Glomerular visceral epithelial cell (primary cell): Measurements from ENCODE around the gene NRN1.
"Not testable (repeated sequence)": the region's sequence is repeated elsewhere in the genome, so short reads cannot be mapped to it uniquely, and the experiment has no call there.

Experiments
- DNase-seq: peaks from one replicate; pipeline ENCODE4 v3.0.0-alpha.2; 2016; ENCODE audit errors: extremely low spot score

Gene NRN1, protein sequence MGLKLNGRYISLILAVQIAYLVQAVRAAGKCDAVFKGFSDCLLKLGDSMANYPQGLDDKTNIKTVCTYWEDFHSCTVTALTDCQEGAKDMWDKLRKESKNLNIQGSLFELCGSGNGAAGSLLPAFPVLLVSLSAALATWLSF

DNA sequence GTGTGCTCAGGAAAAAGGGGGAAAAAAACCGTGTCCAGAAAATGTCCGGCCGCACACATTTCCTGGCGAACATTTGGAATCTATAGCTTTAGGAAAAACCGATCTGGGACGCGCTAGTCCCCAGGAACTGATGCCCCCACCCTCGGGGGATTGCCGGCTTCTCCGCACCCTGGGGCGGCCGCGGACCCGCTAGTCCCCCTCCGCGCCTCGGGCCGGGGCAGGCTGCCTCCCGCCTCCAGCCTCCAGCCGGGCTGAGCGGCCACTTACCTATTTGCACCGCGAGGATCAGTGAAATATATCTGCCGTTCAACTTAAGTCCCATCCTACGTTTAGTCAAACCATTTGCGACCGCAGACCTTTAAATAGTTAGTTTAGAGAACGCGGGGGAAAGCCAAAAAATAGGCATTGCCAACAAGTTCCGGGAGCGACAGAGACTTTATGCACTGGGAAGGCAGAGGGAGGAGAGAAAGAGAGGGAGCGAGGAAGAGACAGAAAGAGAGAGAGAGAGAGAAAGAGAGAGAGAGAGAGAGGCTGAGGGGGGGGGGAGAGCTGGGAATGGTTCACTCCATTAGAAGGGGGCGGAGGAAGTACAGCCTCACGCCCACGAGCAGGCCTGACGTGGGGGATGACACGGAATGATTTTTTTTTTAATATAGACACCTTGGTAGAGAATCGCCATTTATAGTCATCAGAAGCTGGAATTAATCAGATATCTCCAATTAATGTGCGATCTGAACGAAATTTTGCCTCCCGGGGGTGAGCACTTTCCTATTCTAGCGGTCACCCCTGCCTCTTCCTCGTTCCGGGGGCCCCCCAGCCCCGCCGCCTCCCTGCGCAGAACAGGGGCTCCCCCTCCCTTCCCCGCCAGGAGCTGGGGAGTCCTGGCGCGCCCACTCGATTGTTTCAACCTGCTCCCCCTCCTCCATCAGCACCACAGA is at the start of gene NRN1:
Gene NRN1 (minus strand): TSS at position 498 of the 938 bp plus-strand sequence. CDS start 176 bp downstream, at position 322.
- DNase-seq, result peak; percentile 75

DNA sequence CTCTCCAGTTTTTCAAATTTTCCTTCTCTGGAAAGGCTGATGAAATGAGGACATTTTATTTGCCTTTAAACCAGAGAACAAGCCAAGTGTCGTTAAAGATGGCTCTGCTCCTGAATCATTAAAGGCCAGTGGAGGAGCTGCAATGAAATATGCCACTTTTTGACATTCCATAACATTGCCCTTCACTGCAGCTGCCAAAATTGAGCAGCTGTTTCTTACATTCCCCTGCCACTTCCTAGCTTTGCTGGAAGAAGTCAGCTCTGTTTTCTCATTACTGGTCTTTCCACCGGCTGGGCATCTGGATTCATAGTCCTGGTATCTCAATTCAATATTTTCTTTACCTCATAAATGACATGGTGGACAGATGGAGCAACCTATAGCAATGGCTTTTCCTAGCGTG is 45.5 kb upstream of the NRN1 start:
- no peak for DNase-seq

DNA sequence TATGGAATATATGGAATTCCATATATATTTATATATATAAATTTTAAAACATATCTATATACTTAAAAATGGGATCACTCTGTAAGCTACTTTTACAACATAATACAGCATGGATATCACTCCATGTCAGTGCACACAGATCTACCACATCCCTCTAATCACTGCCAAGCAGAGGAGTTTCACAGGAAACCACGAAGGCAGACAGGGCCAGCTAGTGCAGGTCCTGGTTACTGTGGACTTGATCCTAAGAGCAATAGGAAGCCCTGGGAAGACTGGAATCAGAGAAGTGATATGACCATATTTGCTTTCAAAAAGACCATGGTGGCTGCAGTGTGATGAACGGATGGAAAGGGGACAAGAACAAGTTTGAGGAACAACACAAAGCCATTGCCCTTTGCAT is 40.0 kb upstream of the NRN1 start:
- DNase-seq, result no peak

DNA sequence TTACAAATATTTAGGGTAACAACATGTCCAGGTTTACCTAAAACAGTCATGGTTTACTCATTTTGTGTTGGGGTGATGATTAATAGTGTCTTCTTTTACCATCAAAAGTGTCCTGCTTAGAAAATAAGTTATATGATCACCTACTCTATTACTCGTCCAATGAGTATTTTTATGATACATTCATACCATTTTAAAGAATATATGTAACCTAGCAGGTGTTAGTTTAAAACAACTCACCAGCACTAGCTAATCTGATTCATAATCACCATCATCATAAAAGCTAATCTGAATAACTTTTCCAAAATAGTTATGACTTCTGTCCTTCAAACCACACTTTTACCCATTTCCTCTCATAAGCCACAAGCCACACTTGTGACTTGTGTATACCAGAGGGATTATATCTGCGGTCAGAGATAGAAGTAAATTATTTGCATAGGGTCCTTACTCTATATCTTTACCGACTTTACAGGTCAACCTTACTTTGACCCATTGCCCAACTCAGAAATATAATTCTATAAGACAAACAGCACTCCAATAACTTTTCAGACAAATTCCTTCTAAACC is 33.3 kb upstream of the NRN1 start:
- DNase-seq, result no peak

DNA sequence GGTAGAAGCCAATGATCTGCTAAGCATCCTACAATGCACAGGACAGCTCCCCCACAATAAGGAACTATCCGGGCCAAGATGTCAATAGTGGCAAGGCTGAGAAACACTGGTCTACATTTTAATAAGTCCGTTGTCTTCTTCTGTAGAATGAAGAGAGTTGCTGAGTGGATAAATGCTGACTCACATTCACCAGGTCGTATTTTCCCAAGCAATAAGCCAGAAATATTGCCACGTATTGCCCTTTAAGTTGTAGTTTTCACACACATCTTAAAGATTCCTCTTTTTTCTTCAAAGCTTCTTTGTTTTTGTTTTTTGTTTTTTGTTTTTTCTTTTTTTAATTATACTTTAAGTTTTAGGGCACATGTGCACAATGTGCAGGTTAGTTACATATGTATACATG is 30.5 kb upstream of the NRN1 start:
- DNase-seq, result no peak

DNA sequence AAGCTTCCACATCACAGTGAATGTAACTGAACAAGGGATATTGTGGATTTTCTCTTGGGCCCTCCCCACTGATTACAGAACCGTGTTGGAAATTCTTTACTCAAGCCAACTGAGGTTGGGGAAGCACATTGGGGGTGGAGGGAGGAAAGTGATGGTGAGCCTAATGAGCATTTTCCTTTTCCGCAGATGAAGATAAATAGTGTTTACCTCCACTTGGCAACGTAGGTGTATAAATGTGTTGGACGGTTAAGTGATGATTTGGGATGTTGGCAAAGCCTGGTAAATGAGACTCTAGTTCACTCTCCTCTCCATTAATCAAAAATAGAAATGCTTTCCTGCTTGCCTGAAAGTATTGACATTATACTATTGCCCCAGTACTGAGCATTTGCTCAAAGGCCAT is 27.1 kb upstream of the NRN1 start:
- no peak for DNase-seq

DNA sequence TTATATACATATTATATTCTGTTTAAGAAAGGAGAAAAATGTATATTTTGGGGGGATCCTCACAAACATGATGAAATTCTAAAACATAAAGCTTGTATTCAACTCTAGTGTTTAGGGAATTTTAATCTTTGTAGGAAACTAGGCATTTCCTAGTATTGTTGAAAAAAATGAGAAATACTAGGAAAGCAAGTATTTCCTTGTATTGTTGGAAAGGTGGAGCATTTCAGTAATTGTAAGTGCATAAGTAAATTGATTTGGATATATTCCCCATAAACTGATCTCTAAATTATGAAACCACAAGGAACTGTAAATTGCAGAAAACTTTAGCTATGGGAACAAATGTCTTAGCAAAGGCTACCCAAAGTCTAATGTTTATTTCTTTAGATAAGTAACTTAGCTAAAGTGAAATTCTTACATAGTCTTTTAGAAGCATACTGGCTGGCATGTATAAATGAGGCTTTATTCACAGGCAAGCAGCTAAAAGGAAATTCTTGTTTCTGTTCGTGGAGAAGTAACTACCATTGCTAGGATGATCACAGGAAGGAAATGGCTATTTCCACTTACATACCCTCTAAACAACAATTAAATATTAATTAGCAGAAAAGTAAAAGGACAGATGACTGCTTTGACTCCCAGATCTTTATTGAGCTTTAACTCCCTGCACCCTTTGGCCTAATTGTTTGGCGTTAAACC is 19.9 kb upstream of the NRN1 start:
- no peak for DNase-seq

DNA sequence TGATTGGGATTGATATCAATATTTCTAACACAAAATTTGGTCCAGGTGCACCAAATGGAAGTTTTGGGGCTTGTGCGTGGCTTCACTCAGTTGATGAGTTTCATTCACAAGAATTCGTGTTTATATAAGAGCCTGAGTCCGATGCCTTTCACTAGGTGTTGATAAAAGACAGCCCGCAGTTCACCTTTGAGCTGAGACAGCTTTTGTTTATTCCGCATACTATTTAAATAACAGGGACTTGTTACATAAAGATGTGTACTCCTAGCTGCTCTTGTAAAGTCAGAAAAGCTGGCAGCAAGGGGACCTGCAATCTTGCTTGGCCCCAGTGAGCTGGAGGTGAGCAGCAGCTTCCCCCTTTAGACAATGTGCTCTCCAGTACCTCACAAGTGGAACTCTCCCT is 19.0 kb upstream of the NRN1 start:
- no peak for DNase-seq

DNA sequence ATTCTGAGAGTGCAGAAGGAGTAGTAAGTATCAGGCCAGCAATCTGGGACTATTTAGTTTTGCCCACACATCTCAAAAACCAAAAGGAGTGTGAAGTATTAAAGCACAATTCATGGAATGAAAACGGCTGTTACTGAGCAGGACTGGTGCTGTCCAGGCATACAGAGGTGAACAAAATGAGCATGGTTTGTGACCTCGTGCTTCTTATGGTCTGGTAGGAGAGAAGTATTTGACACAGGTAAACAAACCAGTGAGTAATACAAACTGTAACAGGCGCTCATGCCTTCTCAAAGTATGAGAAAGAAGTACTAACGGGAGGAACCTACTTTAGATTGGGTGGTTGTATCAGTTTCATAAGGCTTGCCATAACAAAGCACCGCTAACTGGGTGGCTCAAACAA is 17.5 kb upstream of the NRN1 start:
- DNase-seq, result no peak

DNA sequence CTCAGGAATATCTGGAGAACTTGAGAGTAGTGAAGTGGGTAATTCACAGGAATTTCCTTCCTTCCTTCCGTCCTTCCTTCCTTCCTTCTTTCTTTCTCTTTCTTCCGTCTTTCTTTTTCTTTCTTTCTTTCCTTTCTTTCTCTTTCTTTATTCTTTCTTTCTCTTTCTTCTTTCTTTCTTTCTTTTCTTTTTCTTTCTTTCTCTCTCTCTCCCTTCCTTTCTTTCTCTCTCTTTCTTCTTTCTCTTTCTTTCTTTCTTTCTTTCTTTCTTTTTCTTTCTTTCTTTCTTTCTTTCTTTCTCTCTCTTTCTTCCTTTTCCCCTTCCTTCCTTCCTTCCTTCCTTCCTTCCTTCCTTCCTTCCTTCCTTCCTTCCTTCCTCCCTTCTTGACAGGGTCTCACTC is 16.1 kb upstream of the NRN1 start:
- not testable (repeated sequence) for DNase-seq

DNA sequence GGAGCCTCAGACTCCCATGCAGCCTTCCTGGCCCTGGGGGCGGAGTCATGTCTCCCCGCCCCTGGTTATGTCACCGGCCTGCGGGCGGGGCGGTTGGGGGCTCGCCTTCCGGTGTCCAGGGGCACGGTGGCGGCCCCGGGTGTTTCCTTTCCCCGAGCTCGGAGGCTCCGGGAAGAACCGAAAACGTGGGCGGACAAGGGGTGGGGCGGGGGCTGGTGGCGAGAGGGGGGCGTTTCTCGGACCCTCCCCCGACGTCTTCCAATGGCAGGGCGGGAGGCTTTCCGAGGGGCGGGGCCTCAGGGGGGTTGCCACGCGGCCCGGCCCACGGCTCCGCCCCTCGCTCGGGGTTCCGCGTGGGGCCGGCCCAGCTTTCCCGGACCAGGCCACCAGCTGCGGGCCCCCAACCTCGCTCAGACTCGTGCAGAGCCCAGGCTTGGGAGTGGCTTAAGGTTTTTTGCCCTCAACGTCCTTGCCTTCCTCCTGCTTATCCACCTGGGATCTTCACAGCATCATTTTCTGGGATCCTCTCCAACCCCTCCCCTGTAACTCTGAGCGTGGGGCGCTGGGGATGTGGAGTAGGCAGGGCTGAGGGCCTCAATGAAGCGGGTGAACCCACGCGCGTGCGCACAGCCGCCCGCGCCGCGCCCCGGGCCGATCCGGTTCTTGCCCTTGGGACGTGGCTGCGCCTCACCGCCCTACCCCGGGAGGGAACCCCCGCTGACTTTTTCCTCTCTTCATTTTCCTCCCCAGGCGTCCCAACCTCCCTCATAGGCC is 2.1 kb upstream of the NRN1 start:
- DNase-seq, result peak; percentile 91

DNA sequence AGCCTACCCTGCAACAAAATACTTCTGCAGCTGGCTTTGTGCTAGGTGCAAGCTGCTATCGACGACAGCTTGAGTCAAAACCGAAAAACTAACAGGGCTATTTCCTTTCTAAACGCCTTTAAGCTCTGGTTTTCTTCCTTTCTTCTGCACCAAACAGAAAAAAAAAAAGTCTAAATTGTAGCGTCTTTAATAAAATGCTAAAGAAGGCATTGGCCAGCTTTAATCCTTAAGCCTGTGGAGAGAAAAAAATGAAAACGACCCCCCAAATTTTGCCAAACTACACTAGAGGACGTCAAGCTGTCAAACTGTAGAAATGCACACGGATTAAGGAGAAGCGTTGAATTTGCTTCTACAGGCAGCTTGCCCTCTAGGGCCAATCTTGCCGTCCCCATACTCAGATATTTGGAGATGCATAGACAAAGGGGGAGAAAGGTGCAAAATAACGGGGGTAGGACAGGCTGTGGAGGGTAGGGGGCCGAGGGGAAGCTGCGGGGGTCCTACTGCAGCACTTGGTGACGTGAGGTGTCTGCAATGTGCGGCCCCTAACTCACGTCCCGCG is 1.4 kb upstream of the NRN1 start:
- no peak for DNase-seq

DNA sequence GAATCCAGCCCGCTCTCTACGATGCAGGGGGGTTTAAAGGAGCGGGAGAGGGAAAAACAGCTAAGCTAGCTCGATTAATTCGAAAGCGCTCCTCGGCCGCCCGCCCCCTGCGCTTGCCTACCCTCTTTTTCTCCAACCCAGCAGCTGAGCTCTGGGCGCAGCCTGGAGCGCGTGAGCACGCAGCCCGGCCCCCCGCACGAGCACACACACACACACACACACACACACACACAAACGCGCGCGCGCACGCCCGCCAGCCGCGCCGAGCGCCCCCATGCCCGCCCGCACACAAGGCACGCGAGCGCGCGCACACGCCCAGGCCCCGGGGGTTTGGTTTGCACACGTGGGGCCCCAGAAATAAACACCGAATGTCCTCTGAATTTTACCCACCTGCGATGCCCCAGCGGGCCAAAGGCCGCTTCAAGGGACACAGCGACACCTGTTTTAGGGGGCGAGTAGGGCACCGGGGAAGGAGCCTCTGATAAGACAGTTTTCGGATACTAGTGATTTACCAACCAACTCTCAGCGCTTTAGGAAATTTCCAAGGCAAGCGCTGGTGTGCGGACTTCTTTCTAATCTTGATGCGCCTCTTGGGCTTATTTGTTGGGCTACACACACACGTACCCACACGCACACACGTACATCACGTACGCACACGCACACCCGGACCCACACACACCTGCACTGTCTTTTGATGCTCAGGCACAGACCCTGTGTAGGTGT is 802 bp upstream of the NRN1 start:
- peak; percentile 60 for DNase-seq

DNA sequence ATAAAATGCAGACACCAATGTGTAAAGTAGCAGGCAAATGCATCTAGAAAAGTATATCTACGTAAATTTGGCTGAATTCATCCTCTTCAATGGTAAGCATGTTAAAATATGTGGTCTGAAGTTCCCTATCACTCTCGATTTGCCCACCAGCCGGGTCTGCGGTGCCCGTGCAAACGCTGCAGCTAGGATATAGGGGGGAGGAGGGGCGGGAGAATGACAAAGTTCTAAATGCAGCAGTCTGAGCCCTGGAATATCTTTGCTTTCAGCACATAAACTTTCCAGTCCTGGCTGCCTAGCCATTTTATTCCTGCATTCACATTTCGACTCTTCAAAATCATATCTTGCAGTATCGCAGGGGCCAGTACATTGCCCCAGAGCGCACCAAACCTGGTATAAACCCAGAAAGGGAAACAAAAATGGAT is 708 bp downstream of the NRN1 start:
- no peak for DNase-seq

DNA sequence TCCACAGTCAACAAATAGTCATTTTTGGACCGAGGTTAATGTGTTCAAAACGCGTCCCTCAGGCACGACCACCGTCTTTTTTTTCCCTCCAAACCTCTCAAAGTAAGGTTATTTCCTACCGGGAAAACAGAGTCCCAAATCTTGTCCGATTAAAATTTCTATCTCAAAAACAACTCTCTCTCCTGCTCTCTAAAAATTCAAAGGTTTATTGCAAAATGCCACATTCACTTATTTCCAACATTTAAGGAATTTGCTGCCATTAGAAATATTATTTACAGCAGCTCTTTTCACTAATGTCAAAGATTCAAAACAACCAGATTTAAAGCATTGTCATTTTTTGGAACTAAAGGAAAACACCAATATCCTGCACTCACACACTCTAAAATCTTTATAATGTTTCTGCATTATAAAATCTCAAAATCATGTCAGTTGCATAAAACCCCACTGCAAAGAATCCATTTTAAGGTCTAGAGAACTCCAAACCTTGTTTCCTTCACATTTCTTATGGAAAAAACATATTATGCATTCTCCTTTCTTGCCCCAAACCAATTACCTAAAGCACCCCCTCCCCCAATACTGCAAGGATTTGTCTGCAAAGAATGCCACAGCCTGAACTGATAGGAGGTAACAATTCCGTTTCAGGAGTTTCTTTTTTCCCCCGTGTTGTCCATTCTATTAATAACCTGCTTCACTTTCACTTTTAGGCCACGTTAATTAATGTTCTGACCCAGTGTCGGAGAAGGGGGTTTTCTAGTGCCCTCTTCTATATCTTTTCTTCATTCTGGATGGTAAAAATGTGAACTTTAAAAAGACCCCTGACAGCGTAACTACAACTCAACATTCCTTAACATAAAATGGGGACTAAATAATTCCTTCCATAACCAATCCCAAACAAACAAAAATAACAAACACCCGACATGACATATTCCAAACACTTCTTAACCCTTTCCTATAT is 1.4 kb downstream of the NRN1 start:
- no peak for DNase-seq

DNA sequence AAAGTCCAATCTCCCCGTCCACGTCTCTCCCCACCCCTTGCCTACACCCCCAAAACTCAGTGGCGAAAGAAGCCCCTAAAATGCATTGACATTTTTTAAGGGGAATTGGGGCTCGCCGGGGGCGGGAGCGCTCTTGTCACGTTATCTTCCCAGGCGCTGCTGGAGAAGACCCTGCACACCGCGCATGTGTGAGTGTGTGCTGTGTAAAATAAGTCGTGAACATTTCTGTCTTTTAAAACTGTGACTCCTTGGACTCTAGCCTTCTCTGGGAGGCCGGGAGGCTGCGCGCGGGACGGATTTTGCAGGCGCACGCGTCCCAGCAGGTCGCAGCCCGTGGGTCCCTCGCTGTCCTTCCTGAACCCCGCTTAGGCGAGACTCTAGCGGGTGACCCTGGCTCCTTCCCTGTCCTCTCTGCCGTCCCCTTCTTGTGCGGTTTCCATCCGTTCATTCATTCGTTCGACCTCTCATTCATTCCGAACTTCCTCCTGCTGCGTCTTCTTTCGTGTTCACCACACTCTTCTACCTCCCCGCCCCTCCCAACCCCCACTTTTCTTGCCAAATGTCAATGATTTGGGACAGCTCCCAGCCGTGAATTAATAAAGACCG is 2.2 kb downstream of the NRN1 start:
- peak; percentile 18 for DNase-seq

DNA sequence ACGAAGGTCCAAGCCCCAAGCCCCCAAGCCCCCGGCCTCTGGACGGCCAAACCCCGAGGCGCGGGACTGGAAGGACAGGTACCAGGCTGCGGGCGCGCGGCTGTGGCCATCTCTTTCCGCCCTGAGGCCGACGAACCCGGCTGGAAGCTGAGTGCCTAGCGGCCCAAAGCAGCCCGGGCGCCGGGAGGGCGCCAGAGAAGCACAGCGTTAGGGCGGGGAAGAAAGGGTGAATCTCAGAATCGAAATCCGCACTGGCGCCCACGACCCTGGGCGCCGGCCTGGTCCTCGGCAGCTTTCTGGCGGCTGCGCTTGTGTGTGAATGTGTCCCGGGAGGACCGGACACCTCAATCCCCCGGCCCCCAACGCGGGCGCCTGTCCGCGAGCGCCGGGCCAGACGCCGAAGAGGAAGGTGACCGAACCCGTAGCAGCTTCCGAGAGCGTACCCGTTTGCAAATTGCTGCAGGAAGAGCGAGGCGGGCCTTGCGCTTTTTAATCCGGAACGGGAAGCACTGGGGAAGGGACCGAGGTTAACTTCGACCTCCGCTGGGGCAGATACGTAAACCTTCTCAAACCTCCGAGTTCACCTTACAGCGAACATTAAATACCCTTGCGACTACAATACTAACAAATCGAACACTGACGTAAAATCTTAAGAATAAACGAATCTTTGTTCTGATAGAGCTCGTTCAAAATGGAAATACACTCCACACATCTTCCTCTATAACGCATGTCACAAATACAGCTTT is 2.9 kb downstream of the NRN1 start:
- peak; percentile 49 for DNase-seq
